IPS DF 4.7 (cell line): ENCODE data around the gene IFNA14.
"Not testable (repeated sequence)": the region's sequence is repeated elsewhere in the genome, so short reads cannot be mapped to it uniquely, and the experiment has no call there.

Experiments used
- DNase-seq: peaks from one replicate; pipeline ENCODE4 v3.0.0-alpha.2; 2013; ENCODE audit warnings: low spot score; ENCODE audit errors: extremely low read depth

IFNA14 gene

DNA sequence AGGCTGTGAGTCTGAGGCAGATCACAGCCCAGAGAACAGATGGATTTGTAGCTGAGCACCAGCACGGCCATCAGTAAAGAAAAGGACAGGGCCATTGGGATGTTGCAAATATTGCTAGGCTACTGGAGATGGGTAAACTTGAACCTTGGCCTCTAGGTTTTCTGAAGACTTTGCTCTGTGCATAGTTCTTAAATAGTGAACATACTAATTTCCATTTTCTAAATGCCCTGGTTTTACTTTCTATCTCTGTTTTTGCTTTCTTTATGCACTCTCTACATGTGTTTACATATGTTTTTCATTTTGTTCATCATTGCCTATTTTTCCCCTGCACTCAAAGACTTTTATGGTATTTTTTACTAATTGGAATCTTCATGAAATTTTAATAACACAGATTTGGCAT lies 22.6 kb downstream of the IFNA14 start, which contains the start of gene IFNA16:
IFNA16 (minus strand) TSS at position 101 of the 400 bp plus-strand sequence; CDS start at position 95, 6 bp downstream.
- not testable (repeated sequence) for DNase-seq

DNA sequence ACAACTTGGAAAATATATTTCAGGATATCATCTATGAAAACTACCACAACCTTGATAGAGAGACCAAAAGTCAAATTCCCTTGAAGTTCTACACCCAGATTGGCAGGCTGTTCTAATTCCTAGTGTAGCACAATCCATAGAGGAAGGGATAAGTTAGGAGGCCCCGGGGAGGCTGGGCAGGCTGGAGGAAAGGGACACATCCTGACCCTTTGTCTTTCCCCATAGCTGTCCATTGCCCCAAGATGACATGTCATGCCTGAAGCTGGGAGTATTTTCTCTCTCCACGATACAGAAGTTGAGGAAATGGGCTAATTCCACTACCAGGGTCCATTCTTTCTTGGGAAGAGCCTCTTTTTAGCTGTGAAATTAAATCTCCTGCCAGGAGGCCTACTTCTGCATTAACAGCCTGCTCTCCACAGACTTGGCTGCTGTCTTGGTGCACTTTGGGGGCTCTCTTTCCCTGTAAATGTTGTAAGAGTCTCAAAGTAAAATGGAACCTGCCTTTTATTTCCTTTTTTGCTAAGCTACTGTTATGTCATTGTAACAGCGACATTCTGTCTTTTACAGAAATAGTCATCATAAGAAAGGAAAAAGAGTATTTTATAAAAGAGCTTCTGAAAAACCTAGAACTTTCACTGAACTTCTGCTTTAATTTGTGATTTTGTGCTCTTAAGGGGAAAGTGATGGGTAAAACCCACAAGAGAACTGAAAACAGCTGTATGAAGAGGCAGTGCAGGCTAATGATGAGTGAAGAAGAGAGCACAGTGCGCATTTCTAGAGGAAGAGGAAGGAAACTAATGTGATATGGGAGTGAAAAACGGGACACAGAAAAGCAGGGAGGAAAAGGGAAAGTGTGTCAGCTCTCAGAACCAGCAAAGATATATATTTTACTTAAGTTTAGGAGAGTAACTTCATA lies 26.1 kb downstream of the IFNA14 start:
- DNase-seq, result not testable (repeated sequence)

DNA sequence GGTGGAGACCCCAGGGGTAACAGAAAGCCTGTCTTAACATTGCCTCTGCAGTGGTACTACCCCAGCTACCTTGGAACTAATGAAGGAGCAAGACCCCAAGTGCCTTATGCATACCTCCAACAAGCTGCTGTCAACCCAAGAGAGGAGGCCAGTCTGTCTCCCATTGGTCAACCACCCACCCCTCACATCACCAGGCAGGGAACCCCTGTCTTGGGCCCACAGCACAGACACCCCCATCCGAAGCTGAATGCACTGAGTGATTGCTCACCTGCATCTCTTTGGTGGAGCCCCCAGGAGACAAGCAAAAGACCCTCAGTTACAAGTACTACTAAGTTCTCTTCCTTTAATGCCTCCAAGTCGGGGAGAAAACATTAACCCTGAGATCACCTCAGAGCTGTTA lies 27.6 kb downstream of the IFNA14 start:
- DNase-seq, result not testable (repeated sequence)

DNA sequence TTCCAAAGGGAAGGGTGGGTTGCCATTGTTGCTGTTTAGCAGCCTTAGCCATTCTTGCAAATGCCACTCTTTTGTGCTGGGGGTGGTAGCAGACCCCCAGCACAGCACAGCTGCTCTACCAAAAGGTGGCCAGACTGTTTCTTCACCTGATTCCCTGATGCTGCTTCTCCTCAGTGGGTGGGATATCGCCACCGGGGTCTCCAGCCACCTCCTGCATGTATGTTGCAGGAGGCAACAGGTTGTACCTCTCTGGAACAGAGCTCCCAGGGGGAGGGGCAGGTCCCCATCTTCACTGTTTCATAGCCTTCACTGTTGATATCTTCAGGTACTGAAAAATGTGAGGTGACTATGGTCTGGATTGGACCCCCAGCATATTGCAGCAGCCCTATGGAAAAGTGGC lies 29.0 kb downstream of the IFNA14 start:
- not testable (repeated sequence) for DNase-seq

DNA sequence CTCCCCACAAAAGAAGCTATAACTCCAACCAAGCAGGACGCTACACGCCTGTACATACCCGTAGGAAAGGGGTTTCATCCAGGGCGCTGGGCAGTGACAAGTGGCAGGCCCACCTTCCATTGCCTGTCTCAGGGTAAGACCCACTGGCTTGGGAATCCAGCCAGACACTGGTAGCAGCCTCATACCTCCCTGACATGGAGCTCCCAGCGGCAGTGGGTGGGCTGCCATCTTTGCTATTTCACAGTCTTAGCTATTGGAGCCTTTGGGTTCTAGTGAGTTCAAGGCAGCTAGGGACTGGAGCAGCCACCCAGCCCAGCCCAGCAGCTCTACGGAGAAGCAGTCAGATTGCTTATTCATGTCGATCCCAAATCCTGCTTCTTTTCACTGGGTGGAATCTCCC lies 29.5 kb downstream of the IFNA14 start:
- no peak for DNase-seq

DNA sequence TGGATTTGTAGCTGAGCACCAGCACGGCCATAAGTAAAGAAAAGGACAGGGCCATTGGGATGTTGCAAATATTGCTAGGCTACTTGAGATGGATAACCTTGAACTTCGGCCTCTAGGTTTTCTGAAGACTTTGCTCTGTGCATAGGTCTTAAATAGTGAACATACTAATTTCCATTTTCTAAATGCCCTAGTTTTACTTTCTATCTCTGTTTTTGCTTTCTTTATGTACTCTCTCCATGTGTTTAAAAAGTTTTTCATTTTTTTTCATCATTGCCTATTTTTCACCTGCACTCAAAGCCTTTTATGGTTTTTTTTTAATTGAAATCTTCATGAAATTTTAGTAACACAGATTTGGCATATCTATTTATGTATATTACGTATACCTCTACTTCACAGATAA lies 32.8 kb downstream of the IFNA14 start, which contains the start of gene IFNA10:
IFNA10 (minus strand) TSS at position 101 of the 400 bp plus-strand sequence; CDS start at position 55, 46 bp downstream.
- not testable (repeated sequence) for DNase-seq

DNA sequence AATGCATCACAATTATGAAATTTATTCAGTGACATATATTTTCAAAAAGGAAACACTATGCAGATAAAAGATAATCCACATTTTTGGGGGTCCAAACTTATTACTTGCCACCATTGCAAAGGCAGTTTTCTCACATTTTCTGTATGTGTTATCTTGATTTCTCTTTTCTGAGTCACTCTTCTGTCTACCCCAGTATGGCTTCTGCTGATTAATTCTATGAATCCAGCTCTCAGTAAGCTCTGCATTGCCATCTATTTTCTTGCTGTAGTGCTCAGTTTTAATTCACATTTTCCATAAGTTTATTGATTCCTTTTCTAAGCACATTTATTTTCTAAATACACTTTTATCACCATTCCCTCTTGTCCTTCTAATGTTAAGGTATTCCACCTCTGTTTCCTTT lies 34.6 kb downstream of the IFNA14 start:
- no peak for DNase-seq

DNA sequence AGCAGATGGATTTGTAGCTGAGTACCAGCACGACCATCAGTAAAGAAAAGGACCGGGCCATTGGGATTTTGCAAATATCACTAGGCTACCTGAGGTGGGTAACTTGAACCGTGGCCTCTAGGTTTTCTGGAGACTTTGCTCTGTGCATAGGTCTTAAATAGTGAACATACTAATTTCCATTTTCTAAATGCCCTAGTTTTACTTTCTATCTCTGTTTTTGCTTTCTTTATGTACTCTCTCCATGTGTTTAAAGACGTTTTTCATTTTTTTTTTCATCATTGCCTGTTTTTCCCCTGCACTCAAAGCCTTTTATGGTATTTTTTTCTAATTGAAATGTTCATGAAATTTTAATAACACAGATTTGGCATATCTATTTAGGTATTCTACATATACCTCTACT lies 37.7 kb downstream of the IFNA14 start, which contains the start of gene IFNA7:
IFNA7 (minus strand) TSS at position 101 of the 400 bp plus-strand sequence; CDS start at position 61, 40 bp downstream.
- not testable (repeated sequence) for DNase-seq

DNA sequence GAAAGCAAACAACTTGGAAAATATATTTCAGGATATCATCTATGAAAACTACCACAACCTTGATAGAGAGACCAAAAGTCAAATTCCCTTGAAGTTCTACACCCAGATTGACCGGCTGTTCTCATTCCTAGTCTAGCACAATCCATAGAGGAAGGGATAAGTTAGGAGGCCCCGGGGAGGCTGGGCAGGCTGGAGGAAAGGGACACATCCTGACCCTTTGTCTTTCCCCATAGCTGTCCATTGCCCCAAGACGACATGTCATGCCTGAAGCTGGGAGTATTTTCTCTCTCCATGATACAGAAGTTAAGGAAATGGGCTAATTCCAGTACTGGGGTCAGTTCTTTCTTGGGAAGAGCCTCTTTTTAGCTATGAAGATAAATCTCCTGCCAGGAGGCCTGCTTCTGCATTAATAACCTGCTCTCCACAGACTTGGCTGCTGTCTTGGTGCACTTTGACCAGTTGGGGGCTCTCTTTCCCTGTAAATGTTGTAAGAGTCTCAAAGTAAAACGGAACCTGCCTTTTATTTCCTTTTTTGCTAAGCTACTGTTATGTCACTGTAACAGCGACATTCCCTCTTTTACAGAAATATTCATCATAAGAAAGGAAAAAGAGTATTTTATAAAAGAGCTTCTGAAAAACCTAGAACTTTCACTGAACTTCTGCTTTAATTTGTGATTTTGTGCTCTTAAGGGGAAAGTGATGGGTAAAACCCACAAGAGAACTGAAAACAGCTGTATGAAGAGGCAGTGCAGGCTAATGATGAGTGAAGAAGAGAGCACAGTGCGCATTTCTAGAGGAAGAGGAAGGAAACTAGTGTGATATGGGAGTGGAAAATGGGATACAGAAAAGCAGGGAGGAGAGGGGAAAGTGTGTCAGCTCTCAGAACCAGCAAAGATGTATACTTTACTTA lies 44.7 kb downstream of the IFNA14 start:
- not testable (repeated sequence) for DNase-seq
